NCI-H2029 treated with DMSO at 0.1 percent for 48 hours (cell line): ENCODE data around the gene SEC14L1.

Experiments
- DNase-seq: peaks from one replicate; lab custom pipeline; 2025; lab: John Stamatoyannopoulos, UW

The SEC14L1 gene

GRCh38 chr17:77266213-77266612 lies 125.4 kb downstream of the SEC14L1 start:
- no peak for DNase-seq
